Neuronal stem cell (in vitro differentiated cells): ENCODE data around the gene SLC35E1.
A peak's percentile ranks its signal among the peaks of the same experiment; 100 is the strongest.

Source experiments
- DNase-seq: peaks from one replicate; pipeline ENCODE4 v3.0.0-alpha.2; 2013; ENCODE audit warnings: low spot score
- H2AFZ ChIP-seq: one replicate; pipeline ENCODE4 v1.6.1; 2013; ENCODE audit warnings: mild to moderate bottlenecking, low read length, inconsistent platforms
- H2AK5ac ChIP-seq: 2 replicates; pipeline ENCODE4 v1.6.1; 2013; ENCODE audit warnings: low read depth, mild to moderate bottlenecking, inconsistent platforms, low read length, moderate library complexity, mixed read lengths
- H2BK120ac ChIP-seq: 2 replicates; pipeline ENCODE4 v1.6.1; 2013; ENCODE audit warnings: low read depth, mild to moderate bottlenecking, inconsistent platforms, low read length, moderate library complexity, mixed read lengths
- H2BK12ac ChIP-seq: one replicate; pipeline ENCODE4 v1.6.1; 2013; ENCODE audit warnings: low read length, inconsistent platforms
- H2BK15ac ChIP-seq: 2 replicates; pipeline ENCODE4 v1.6.1; 2013; ENCODE audit warnings: mild to moderate bottlenecking, low read length, inconsistent platforms, mixed read lengths
- H2BK5ac ChIP-seq: one replicate; pipeline ENCODE4 v1.6.1; 2013; ENCODE audit warnings: inconsistent platforms, mild to moderate bottlenecking, low read length, moderate library complexity
- H3K14ac ChIP-seq: one replicate; pipeline ENCODE4 v1.6.1; 2013; ENCODE audit warnings: low read length, inconsistent platforms
- H3K18ac ChIP-seq: 2 replicates; pipeline ENCODE4 v1.6.1; 2013; ENCODE audit warnings: low read length, inconsistent platforms
- H3K23ac ChIP-seq: 2 replicates; pipeline ENCODE4 v1.6.1; 2013; ENCODE audit warnings: low read depth, mild to moderate bottlenecking, mixed read lengths, low read length, inconsistent platforms; ENCODE audit not compliant: poor library complexity
- H3K27ac ChIP-seq: replicated peaks from 3 replicates; pipeline ENCODE4 v1.5.1; 2013; ENCODE audit warnings: low read length, inconsistent platforms
- H3K27me3 ChIP-seq, 3 experiments: 2 replicates each; pipeline ENCODE4 v1.6.1; 2013; ENCODE audit warnings: low read length in 3 of 3, mild to moderate bottlenecking in 2 of 3, inconsistent platforms in 1 of 3, low read depth in 1 of 3, mixed read lengths in 1 of 3, moderate library complexity in 1 of 3; ENCODE audit not compliant: control insufficient read depth in 3 of 3, insufficient read depth in 3 of 3
- H3K36me3 ChIP-seq, 2 donors: replicated peaks in 1 of 2; 2 replicates each; pipeline ENCODE4 v1.6.1; 2013; ENCODE audit warnings: low read length in 2 of 2; ENCODE audit not compliant: control insufficient read depth in 2 of 2, insufficient read depth in 2 of 2
- H3K4ac ChIP-seq: 2 replicates; pipeline ENCODE4 v1.6.1; 2013; ENCODE audit warnings: inconsistent platforms, mild to moderate bottlenecking, low read length, moderate library complexity
- H3K4me1 ChIP-seq, 2 donors: 1 replicate in 1 of 2; 2 replicates in 1 of 2; pipeline ENCODE4 v1.6.1; 2013; ENCODE audit warnings: low read length in 2 of 2, low read depth in 1 of 2; ENCODE audit not compliant: control insufficient read depth in 2 of 2, insufficient read depth in 1 of 2
- H3K4me2 ChIP-seq: one replicate; pipeline ENCODE4 v1.6.1; 2013; ENCODE audit warnings: mild to moderate bottlenecking, low read length, inconsistent platforms; ENCODE audit not compliant: insufficient read depth, poor library complexity, severe bottlenecking
- H3K4me3 ChIP-seq, 2 donors: 2 replicates each; pipeline ENCODE4 v1.5.1; 2013; ENCODE audit warnings: low read length in 2 of 2, mild to moderate bottlenecking in 2 of 2, inconsistent platforms in 1 of 2, moderate library complexity in 1 of 2
- H3K79me1 ChIP-seq: one replicate; pipeline ENCODE4 v1.6.1; 2013; ENCODE audit warnings: low read depth, mild to moderate bottlenecking, inconsistent platforms, low read length, moderate library complexity
- H3K9ac ChIP-seq: one replicate; pipeline ENCODE4 v1.6.1; 2013; ENCODE audit warnings: mild to moderate bottlenecking, low read depth, low read length, inconsistent platforms; ENCODE audit not compliant: poor library complexity
- H3K9me3 ChIP-seq, 2 donors: replicated peaks in 1 of 2; 2 replicates each; pipeline versions ENCODE3 to v1.6.1; 2013; ENCODE audit warnings: low read length in 2 of 2, mild to moderate bottlenecking in 2 of 2, inconsistent platforms in 1 of 2, low read depth in 1 of 2, mixed read lengths in 1 of 2, moderate library complexity in 1 of 2; ENCODE audit not compliant: control insufficient read depth in 2 of 2, insufficient read depth in 1 of 2
- H4K8ac ChIP-seq: one replicate; pipeline ENCODE4 v1.6.1; 2013; ENCODE audit warnings: low read depth, mild to moderate bottlenecking, inconsistent platforms, low read length, moderate library complexity
- H4K91ac ChIP-seq: one replicate; pipeline ENCODE4 v1.6.1; 2013; ENCODE audit warnings: low read length, low read depth, mild to moderate bottlenecking, inconsistent platforms; ENCODE audit not compliant: poor library complexity
- WGBS, 2 donors: extraction: QIAGEN DNeasy Blood & Tissue Kit; methylation state at CpG; one replicate each; pipeline ENCODE4 v1.1.7; 2013; ENCODE audit warnings: missing lambda C conversion rate in 2 of 2, mixed read lengths in 1 of 2; ENCODE audit not compliant: insufficient read length in 2 of 2, insufficient replicate concordance in 1 of 2; ENCODE audit errors: extremely low coverage in 2 of 2; 5-methylcytosine and 5-hydroxymethylcytosine counted together

The SLC35E1 gene

DNA sequence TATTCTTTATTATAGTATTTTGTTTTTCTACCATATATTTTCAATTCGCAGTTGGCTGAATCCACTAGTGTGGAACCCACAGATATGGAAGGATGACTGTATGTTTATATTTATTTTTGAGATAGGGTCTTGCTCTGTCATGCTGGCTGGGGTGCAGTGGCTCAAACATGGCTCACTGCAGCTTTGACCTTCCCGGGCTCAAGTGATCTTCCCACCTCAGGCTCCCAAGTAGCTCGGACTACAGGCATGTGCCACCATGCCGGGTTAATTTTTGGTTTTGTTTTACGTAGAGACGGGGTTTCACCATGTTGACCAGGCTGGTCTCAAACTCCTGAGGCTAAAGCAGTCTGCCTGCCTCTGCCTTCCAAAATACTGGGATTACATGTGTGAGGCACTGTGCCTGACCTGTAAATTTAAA is 9.6 kb downstream of the SLC35E1 start:
- no peak overlapping the region for H2AFZ ChIP-seq
- no peak overlapping the region for H3K27ac ChIP-seq
- H2BK5ac ChIP-seq: no peak overlapping the region
- no peak overlapping the region for H4K8ac ChIP-seq
- H3K4me2 ChIP-seq: no peak overlapping the region
- DNase-seq: no peak
- H2AK5ac ChIP-seq: no peak overlapping the region
- H3K4me1 ChIP-seq: no peaks in the 10 kb centered on the region
- WGBS, 2 donors: no CpG with 5 or more reads among the region's 6 CpGs
- H3K9ac ChIP-seq: no peak overlapping the region
- no peaks in the 10 kb centered on the region for H3K79me1 ChIP-seq
- H3K4me3 ChIP-seq: no peak overlapping the region
- no peak overlapping the region for H3K4ac ChIP-seq
- H2BK120ac ChIP-seq: no peak overlapping the region
- H3K36me3 ChIP-seq: peaks cover 24 to 77% of the 10 kb centered on the region in 2 donors
- H3K18ac ChIP-seq: no peak overlapping the region
- no peak overlapping the region for H2BK15ac ChIP-seq
- H3K9me3 ChIP-seq: peaks cover 0 to 1% of the 10 kb centered on the region in 2 donors
- H4K91ac ChIP-seq: no peak overlapping the region
- no peak overlapping the region for H2BK12ac ChIP-seq
- H3K27me3 ChIP-seq: no peaks in the 10 kb centered on the region
- no peak overlapping the region for H3K23ac ChIP-seq
- H3K14ac ChIP-seq: no peak overlapping the region

DNA sequence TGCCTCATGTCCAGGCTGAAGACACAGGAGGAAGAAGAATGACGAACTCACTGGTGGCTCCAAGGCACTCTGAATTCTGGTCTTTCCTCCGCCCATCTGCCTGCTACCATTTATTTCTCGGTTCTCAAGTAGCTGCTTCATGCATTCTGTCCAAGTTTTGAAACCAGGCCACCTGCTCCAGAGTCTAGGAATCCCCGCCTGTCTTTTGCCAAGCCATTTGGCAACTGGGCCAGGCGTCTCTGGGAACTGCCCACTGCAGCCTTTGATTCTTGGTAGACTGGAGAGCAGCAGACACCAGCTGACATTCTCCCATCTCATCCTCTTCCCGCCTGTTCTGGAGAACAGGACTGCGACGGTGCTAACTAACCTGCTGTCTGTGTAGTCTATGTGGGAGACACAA is 10.8 kb downstream of the SLC35E1 start:
- Histone ChIP-seq H3K79me1 (no peaks in the 10 kb centered on the region), H3K4me3 (no peak overlapping the region), H3K14ac (no peak overlapping the region), H2BK120ac (no peak overlapping the region), H2BK15ac (no peak overlapping the region), H3K23ac (no peak overlapping the region), H3K9me3 (peaks cover 0 to 1% of the 10 kb centered on the region in 2 donors), H3K4ac (no peak overlapping the region), H4K8ac (no peak overlapping the region), H3K36me3 (peaks cover 21 to 71% of the 10 kb centered on the region in 2 donors), H3K4me1 (no peaks in the 10 kb centered on the region), H3K9ac (no peak overlapping the region), H3K27ac (no peak overlapping the region), H3K4me2 (no peak overlapping the region), H2AK5ac (no peak overlapping the region), H2AFZ (no peak overlapping the region), H2BK12ac (no peak overlapping the region), H4K91ac (no peak overlapping the region), H3K18ac (no peak overlapping the region), H2BK5ac (no peak overlapping the region), H3K27me3 (no peaks in the 10 kb centered on the region)
- no CpG with 5 or more reads among the region's 8 CpGs for WGBS, 2 donors
- no peak for DNase-seq

DNA sequence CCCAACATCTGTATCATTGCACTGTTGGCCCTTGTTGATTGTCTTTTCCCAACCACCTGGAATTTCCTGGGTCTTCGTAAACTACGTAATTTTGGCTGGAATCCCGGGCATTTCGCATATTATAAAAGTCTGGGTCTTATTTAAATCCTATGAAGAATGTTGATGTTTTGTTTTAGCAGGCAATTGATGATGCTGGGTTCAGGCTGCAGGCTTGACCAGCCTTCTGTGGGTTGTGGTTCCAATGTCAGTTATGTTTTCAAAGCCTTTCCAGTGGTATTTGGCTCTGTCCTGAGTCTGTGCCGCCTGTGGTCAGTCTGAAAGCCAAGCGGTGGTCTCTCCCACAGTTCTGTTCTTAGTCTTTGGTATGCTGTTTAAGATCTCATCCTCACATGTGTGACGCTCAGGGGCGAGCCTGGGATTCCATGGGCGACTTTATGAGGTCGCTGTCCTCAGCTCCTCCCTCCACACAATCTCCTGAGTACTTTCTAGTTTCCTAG is 12.4 kb downstream of the SLC35E1 start:
- Histone ChIP-seq H3K36me3 (peaks cover 27 to 72% of the 10 kb centered on the region in 2 donors), H4K8ac (no peak overlapping the region)

DNA sequence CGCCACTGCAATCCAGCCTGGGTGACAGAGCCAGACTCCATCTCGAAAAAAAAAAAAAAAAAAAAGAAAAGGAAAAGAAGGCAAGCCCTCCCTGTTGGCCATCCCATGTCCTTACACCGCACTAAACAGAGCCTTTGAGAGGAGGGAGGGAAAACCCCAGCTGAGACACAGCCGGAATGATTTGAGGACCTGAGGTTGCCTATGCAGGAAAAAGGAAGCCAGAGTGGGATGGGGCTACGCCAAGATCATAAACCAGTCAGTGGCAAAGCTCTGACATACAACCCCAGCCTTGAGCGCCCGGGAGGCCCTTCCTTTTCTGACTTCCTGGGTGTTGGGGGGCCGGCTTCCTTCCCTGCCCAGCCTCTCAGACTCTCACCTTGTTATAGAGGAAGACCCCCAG is 17.4 kb downstream of the SLC35E1 start:
- Histone ChIP-seq H2AK5ac (no peak overlapping the region), H3K27ac (no peak overlapping the region), H3K9ac (no peak overlapping the region), H3K23ac (peak overlapping the region; percentile 89), H3K9me3 (peaks cover 0 to 1% of the 10 kb centered on the region in 2 donors), H2BK120ac (no peak overlapping the region), H4K8ac (no peak overlapping the region), H2AFZ (no peak overlapping the region), H3K14ac (no peak overlapping the region), H4K91ac (no peak overlapping the region), H2BK12ac (no peak overlapping the region), H2BK5ac (no peak overlapping the region), H3K4me2 (no peak overlapping the region), H3K36me3 (peaks cover 20 to 65% of the 10 kb centered on the region in 2 donors), H3K27me3 (no peaks in the 10 kb centered on the region), H3K4me3 (no peak overlapping the region), H2BK15ac (no peak overlapping the region), H3K18ac (no peak overlapping the region), H3K4me1 (no peaks in the 10 kb centered on the region), H3K4ac (no peak overlapping the region), H3K79me1 (peaks cover 4% of the 10 kb centered on the region)
- no peak for DNase-seq
- WGBS, 2 donors: no CpG with 5 or more reads among the region's 8 CpGs

More for the DNA sequence above, 12.4 kb downstream of the SLC35E1 start:
- Histone ChIP-seq H3K4ac (no peak overlapping the region), H3K4me2 (no peak overlapping the region), H3K18ac (no peak overlapping the region), H2BK12ac (no peak overlapping the region), H3K9ac (no peak overlapping the region), H3K14ac (no peak overlapping the region), H3K27ac (no peak overlapping the region), H4K91ac (no peak overlapping the region), H2BK5ac (no peak overlapping the region), H3K4me3 (no peak overlapping the region), H2AK5ac (no peak overlapping the region), H3K9me3 (peaks cover 0 to 1% of the 10 kb centered on the region in 2 donors), H2AFZ (no peak overlapping the region), H3K27me3 (no peaks in the 10 kb centered on the region), H3K79me1 (peaks cover 2% of the 10 kb centered on the region), H2BK15ac (no peak overlapping the region), H2BK120ac (no peak overlapping the region), H3K4me1 (no peaks in the 10 kb centered on the region), H3K23ac (no peak overlapping the region)
- no CpG with 5 or more reads among the region's 10 CpGs for WGBS, 2 donors
- DNase-seq: no peak
